SKM-1 treated with dmso at 0.1 percent for 144 hours (cell line): ENCODE data around the gene FAAP20.

Experiments
- DNase-seq: peaks from one replicate; lab custom pipeline; 2025; ENCODE audit not compliant: unreplicated experiment; lab: John Stamatoyannopoulos, UW

The FAAP20 gene

DNA sequence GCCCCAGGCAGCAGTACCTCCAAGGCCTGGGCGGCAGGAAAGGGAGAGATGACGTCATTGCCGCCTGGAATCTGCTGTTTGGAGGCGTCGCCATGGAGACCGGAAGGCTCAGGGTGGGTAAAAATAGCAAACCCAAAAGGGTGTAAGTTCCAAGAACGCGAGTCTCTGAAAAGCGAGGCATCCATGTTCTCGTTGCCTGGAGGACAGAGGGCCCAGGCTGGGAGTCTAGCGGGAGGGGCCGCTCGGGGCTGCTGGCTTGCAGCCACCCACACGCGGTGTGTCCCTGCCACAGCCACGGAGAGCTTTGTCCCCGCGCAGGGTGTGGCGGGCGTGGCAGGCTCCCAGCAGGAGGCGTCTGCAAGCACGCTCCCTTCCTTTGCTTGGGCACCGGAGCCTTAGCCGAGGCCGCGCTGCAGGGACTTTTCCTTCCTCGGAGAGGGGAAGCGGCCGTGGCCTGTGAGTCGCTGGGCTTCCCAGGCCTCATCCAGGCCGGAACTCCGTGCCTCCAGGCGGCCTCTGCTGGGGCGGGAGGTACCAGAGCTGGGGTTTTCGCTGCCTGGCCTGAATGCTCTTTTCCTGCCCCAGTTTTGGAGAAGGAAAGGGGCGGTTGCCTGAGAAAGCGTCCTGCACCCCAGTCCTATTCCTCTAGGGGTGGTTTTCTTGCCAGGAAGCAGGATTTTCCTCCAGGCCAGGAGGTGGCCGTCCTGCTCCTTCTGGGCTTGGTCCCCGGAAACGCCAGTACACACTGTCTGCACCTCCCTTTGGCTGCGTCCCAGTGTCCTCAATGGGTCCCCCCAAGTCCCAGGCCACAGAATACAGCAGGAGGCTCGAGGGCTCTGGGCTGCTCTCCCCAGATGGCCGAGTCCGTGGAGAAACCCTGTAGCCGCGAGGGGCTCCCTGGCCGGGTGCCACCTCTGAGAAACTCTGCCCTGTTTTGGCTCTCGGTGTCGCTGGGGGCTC lies 18.2 kb upstream of the FAAP20 start:
- no peak for DNase-seq

DNA sequence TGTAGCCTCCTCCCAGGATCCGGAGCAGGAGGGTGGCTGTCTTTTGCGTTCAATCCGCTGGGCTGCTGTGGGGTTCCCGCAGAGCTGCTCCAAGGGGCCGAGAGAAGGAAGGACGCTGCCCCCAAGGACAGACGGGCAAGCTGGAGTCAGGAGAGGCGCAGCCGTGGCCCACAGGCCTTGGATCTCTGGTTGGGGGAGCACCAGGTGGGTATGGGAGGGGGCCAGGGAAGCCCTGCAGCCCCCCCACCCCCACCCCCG lies 17.6 kb upstream of the FAAP20 start:
- no peak for DNase-seq

- DNase-seq: no peak
Measured at GRCh38 chr1:2210786-2211185, 16.2 kb upstream of the FAAP20 start.

DNA sequence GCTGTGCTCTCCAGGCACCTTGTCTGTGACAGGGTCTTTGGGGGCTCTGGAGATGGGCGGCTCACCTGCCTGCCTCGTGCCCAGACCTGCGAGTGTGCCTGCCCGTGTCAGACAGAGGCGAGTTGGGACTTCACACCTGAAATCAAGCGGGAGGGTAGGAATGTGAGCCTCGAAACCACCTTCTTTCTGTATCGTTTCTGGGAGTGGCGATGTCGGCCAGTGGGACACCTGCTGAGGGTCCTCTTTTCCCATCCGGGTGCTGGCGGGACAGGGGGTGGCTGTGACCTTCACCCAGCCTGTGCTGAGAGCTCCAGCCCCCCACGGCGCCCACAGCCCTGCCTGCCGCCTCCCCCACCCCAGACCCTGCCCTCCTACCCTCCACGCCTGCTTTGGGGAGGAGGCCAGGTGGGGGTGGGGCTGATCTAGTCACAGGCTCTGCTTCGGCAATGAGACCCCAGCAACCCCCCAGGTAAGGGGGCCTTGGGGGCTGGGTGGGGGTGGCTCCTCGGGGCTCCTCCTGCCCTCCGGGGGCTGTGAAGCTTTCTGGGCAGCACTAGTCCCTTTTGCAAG lies 15.6 kb upstream of the FAAP20 start:
- no peak for DNase-seq

GRCh38 chr1:2209400-2210083 lies 15.0 kb upstream of the FAAP20 start:
- no peak for DNase-seq

GRCh38 chr1:2208309-2209239 lies 14.0 kb upstream of the FAAP20 start:
- DNase-seq: no peak

GRCh38 chr1:2206813-2207487 lies 12.4 kb upstream of the FAAP20 start:
- no peak for DNase-seq

DNA sequence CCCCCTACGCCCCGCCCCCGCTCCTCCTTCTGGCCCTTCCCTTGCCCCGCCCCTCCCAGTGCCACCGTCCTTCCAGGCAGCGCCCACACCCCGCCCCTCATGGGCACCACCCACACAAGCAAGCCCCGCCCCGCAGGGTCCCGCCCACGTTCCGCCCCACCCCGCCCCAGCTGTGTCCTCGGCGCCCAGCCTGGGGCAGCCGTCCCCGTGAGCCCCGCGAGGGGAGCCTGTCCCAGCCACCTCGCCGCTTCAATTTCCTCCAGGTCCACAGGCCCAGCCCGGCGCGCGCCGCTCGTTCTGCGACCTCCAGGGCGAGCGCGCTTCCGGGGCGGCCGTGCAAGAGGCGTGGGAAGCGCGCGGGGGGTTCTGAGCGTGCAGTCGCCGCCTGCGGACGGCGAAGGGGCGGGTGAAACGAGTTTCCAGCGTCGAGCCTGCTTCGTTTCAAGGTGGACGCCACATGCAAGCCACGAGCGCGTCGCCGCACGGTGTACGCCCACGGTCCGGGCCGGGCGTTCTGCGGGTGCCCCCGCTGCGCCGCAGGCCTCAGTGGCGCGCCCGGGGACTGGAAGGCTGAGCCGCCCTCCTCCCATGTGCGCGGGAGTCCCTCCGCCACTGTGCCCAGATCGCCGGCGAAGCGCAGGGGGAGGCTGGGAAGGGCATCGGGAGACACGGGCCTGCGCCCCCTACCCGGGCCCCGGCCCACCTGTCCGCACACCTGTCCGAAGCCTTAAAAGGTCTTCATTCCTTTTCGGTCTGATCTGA lies 10.8 kb upstream of the FAAP20 start:
- peak; percentile 73 for DNase-seq

DNA sequence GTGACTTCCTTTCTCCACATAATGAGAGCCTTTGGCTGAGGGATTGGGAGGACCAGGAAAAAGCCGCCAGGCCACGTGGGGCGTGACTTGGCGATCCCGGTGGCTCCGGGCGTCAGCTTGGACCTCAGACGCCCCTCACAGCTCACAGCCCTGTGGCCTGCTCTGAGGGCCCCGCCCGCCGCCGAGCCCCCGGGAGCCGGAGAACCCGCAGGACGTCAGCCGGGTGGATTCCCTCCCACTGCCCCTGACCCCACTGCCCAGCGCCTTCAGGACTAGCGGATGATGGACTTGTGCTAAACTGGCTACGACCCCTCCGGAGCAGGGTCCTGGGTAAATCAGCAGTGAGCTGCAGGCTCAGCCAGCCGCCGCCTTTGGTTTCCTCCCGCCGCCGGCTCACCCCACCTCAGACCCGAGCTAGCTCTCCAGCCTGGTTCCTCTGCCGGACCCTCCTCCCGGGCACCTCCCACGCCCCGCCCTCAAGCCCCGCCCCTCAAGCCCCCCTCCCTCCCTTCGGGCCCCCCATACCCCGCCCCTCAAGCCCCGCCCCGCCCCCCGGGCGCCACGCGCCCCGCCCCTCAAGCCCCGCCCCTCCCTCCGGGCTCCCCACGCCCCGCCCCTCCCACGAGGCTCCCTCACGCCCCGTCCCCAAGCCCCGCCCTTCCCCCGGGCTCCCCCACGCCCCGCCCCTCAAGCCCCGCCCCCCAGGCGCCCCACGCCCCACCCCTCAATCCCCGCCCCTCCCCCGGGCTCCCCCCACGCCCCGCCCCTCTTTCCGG lies 10.0 kb upstream of the FAAP20 start:
- DNase-seq: peak; percentile 79

DNA sequence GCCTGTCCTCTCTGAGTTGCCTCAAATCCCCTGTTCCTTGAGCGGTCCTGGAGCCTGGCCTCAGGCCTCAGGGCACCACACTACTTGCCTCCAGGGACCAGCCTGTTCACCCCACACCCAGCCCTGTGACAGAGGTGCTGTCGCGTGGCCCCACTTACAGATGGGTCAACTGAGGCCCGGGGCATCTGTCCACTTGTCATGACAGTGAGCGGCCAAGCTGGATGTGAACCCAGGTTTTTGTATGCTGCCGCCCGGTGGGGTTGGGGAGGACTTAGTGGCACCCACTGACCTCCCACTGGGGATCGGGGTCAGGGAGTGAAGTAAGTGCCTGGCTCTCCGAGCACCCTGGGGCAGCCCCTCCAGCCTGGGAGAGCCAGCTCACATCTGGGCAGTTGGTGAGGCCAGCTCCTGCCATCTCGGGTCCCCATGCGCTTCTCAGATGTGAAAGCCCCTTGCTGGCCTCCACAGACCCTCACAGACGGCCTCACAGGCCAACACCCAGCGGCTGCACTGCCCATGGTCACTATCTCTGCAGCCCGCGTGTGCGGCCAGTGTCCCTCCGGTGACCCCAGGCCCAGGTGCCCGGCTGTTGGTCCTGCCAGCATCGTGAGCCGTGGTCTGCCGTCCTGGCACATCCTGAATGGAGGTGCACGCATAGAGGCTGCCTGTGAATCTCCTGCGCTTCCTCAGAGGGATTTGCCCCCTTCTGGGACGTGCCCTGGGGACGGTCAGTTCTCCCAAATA lies 9.3 kb upstream of the FAAP20 start:
- DNase-seq: no peak

DNA sequence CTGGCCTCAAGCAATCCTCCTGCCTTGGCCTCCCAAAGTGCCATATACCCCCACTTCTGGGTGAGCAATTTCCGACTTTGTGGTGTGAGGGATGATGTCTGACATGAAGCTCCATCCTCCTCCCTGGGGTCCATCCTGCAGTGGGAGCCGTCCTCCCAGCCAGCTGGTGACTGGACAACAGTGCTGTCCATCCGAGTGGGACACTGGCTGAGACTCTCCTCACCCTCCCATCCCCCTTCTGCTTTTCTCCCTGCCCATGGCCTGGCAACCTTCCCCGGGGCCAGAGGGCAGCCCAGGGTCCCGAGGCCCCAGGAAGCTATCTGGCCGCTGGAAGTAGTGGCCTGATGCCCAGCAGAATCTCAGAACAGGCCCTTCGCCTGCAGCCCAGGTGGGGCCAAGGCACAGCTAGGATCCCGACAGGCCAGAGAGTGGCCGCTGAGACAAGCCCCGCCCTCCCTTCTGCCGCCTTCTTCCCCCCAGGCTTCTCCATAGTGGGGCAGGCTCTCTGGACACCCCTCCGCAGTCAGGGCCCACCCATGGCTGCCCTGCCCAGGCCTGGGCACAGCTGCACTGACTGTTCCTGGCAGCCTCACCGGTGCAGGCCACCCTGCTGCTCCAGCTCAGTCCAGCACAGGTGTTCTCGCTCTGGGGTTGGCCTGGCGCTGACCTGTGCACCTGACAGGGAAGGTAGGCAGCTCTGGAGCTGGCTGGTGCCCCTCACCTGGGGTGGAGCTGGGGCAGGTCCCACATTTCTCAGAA lies 8.4 kb upstream of the FAAP20 start:
- DNase-seq: no peak

- no peak for DNase-seq
Measured at GRCh38 chr1:2202008-2202575, 7.5 kb upstream of the FAAP20 start.

DNA sequence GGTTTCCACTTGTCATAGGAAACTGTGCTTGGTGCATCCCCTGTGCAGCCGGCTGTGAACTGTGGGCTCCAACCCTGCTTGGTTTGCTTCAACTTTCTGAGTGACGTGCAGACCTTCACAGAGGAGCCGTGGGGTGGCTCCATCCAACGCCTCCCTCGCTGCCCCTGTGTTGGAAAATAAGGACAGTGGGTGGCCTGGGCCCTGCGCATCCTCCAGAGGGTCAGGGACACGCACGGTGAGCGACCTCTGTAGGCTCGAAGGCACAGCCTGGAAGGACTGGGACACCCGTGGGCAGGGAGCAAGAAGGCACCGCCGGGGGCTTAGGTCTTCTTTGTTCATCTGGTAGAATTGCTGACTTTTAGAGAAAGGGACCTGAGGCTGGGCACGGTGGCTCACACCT lies 6.5 kb upstream of the FAAP20 start:
- no peak for DNase-seq

GRCh38 chr1:2200308-2200943 lies 5.9 kb upstream of the FAAP20 start:
- no peak for DNase-seq

DNA sequence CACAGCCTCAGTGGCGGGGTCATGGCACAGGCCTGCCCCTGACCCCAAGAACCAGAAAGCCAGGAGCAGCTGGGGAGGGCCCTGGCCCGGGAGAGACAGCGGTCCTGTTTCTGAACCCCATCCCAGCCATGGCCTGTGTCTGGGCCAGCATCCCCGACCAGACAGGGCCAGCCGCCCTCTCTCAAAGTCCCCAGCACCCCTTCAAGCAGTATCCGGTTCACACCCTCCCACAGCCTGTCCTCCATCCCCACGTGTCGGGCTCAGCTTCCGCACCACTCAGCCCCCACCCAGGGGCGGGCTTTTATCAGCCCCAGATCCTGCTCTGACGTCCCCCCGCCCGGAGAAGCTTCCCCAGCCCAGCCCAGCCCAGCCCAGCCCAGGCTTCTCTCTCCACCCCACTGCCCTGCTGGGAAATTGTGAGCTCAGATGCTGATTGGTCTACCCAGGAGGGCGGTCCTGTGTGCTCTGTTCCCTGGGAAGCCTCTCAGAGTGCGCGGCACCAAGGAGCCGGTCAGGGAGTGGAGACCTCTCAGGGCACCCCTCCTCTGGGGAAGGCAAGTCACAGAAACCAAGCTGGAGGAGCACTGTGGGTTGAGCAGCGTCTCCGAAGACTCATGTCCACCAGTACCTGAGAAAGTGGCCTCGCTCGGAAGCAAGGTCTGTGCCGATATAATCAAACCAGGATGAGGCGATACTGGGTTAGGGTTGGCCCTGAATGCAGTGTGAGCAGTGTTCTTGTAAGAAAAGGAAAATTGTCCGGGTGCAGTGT lies 4.7 kb upstream of the FAAP20 start:
- peak; percentile 28 for DNase-seq

DNA sequence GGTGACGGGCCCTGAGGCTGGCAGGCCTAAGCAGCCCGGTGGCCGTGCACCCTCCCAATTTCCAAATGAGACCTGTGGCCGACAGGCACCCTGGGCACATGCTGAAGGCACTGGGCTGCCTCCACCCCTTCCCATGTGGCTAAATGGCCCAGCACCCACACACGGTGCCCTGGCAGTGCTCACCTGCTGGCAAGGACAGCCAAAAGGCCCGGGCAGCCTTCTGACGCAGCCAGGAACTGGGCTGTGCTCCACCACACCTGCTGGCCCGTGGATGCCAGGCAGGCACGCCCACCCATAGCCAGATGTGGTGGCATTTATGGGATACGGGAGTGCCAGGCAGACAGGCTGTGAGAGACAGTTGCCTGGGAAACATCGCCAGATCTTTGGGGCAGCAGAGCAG lies 4.0 kb upstream of the FAAP20 start:
- no peak for DNase-seq
